ENCODE measurements around the gene C2orf80.
A peak's percentile ranks its signal among the peaks of the same experiment; 100 is the strongest.
"Not testable (repeated sequence)": the region's sequence is repeated elsewhere in the genome, so short reads cannot be mapped to it uniquely, and the experiment has no call there.

C2orf80 gene

DNA sequence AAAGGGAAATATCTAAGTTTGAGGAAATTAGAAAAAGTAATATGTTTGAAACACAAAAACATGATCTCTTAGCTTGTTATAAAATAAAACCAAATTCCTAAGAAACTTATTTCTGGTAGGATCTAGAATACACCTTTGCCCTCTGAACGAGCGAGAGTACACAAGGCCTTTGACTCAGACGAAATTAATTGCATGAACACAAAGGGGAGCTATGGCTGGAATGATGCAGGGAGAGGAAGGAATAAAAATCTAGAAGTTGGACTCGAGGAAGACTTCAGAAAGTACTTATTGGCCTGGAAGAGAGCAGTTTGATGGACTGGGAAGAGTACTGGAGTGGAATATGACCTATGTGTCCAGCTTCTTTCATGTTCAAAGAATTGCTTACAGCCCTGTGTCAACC lies 64.6 kb downstream of the C2orf80 start:
- no peaks in the 10 kb centered on the region for H3K4me1 ChIP-seq (ENCODE audit: control insufficient read depth, low read depth, low read length)
- WGBS (ENCODE audit: extremely low coverage, insufficient coverage, low lambda C conversion rate) = no CpG with 5 or more reads among the region's 4 CpGs

DNA sequence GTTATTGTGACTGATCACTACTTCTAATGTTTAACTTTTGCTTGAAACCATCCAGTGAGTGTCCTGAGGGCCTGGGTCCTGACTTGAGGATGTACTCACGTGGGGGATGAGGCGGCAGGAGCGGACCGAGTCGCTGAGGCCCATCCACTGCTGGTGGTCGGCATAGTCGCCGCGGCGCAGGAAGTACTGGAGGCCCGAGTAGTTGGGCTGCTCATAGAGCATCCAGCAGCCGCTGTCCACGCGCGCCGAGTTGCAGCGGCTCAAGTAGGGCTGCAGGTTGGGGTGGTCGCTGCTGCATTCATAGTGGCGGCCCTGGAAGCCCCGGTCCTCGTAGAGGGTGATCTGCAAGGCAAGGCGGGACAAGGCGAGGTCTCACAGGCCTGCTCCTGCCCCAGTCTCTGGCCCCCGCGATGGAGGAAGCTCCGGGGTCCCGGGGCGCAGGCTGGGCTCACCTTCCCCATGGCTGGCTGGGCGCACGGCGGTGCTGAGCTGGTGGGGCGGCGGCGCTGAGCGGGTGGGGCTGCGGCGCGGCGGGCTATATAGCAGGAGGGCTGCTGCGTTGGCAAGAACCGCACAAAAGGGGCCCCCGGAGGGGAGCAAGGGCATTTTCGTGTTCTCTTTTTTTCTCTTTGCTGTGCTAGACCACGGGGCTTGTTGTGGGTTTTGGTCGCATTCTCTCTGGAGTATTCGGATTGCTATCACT lies 65.7 kb downstream of the C2orf80 start, which contains the start of gene CRYGD:
CRYGD (minus strand) TSS at position 512 of the 703 bp plus-strand sequence; CDS start at position 461, 51 bp downstream.
- H3K18ac ChIP-seq (ENCODE audit: low read length); H4K5ac ChIP-seq (ENCODE audit: low read length); H2BK5ac ChIP-seq (ENCODE audit: low read length); H3K23ac ChIP-seq (ENCODE audit: low read length); H3K4me1 ChIP-seq (ENCODE audit: control insufficient read depth, low read depth, low read length); H4K8ac ChIP-seq (ENCODE audit: low read depth, low read length); H3K9ac ChIP-seq (ENCODE audit: low read length); H3K79me1 ChIP-seq (ENCODE audit: low read length); H2BK15ac ChIP-seq (replicated peaks; ENCODE audit: low read depth); H2BK120ac ChIP-seq (ENCODE audit: low read depth, low read length); DNase-seq; H3K79me2 ChIP-seq (ENCODE audit: control insufficient read depth, insufficient read depth, low read length); H3K27me3 ChIP-seq (ENCODE audit: insufficient read depth, low read length, poor library complexity); H2AK5ac ChIP-seq (ENCODE audit: low read length); H3K4me2 ChIP-seq (ENCODE audit: low read length); H3K4me3 ChIP-seq (ENCODE audit: low read length); H3K36me3 ChIP-seq (ENCODE audit: control insufficient read depth, insufficient read depth, low read length); H3K27ac ChIP-seq (ENCODE audit: low read depth, low read length); H3K4ac ChIP-seq (ENCODE audit: low read depth, low read length): not testable (repeated sequence)
- WGBS (ENCODE audit: extremely low coverage, insufficient coverage, low lambda C conversion rate) = no CpG with 5 or more reads among the region's 46 CpGs
- peak within 1 kb of the TSS; percentile 69 for H3K56ac ChIP-seq (ENCODE audit: low read length)

More for the DNA sequence above, 64.6 kb downstream of the C2orf80 start:
- H2BK5ac ChIP-seq (ENCODE audit: low read length) = no peak overlapping the region
- H2BK15ac ChIP-seq (replicated peaks; ENCODE audit: low read depth) = no peak overlapping the region
- no peak overlapping the region for H2AK5ac ChIP-seq (ENCODE audit: low read length)
- no peak overlapping the region for H3K23ac ChIP-seq (ENCODE audit: low read length)
- H3K79me1 ChIP-seq (ENCODE audit: low read length) = no peaks in the 10 kb centered on the region
- no peaks in the 10 kb centered on the region for H3K79me2 ChIP-seq (ENCODE audit: control insufficient read depth, insufficient read depth, low read length)
- no peak overlapping the region for H3K18ac ChIP-seq (ENCODE audit: low read length)
- no peak overlapping the region for H3K27ac ChIP-seq (ENCODE audit: low read depth, low read length)
- no peak overlapping the region for H4K8ac ChIP-seq (ENCODE audit: low read depth, low read length)
- no peak overlapping the region for H4K5ac ChIP-seq (ENCODE audit: low read length)
- no peaks in the 10 kb centered on the region for H3K27me3 ChIP-seq (ENCODE audit: insufficient read depth, low read length, poor library complexity)
- H3K9ac ChIP-seq (ENCODE audit: low read length) = no peak overlapping the region
- no peak overlapping the region for H3K4me3 ChIP-seq (ENCODE audit: low read length)
- no peaks in the 10 kb centered on the region for H3K36me3 ChIP-seq (ENCODE audit: control insufficient read depth, insufficient read depth, low read length)
- no peak overlapping the region for H2BK120ac ChIP-seq (ENCODE audit: low read depth, low read length)
- no peak overlapping the region for H3K56ac ChIP-seq (ENCODE audit: low read length)
- no peak for DNase-seq
- H3K4ac ChIP-seq (ENCODE audit: low read depth, low read length) = no peak overlapping the region
- H3K4me2 ChIP-seq (ENCODE audit: low read length) = no peak overlapping the region

DNA sequence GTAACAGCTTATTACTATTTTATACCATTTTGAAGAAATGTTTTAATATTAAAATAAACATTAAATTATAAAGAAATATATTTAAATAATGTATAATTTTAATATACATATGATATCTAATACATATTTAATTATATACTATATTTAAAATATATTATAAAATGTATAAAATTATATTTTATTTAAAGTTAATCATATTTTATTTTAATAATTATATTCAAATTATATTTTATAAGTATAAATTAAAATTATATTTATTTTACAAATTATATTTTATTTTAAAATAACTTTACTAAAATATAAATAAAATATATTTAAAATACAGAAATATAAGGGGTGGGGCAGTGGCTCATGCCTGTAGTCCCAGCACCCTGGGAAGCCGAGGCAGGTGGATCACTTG lies 67.6 kb downstream of the C2orf80 start:
- no CpG with 5 or more reads among the region's 1 CpG for WGBS (ENCODE audit: extremely low coverage, insufficient coverage, low lambda C conversion rate)
- H3K79me2 ChIP-seq (ENCODE audit: control insufficient read depth, insufficient read depth, low read length) = no peaks in the 10 kb centered on the region
- no peaks in the 10 kb centered on the region for H3K79me1 ChIP-seq (ENCODE audit: low read length)
- no peak overlapping the region for H2BK120ac ChIP-seq (ENCODE audit: low read depth, low read length)
- no peak overlapping the region for H3K18ac ChIP-seq (ENCODE audit: low read length)
- no peaks in the 10 kb centered on the region for H3K4me1 ChIP-seq (ENCODE audit: control insufficient read depth, low read depth, low read length)
- no peak overlapping the region for H3K23ac ChIP-seq (ENCODE audit: low read length)
- no peak overlapping the region for H2BK15ac ChIP-seq (replicated peaks; ENCODE audit: low read depth)
- H4K5ac ChIP-seq (ENCODE audit: low read length) = no peak overlapping the region
- H3K4me2 ChIP-seq (ENCODE audit: low read length) = no peak overlapping the region
- no peak overlapping the region for H3K4ac ChIP-seq (ENCODE audit: low read depth, low read length)
- no peak overlapping the region for H2AK5ac ChIP-seq (ENCODE audit: low read length)
- no peak overlapping the region for H4K8ac ChIP-seq (ENCODE audit: low read depth, low read length)
- no peak for DNase-seq
- no peak overlapping the region for H3K9ac ChIP-seq (ENCODE audit: low read length)
- no peak overlapping the region for H3K56ac ChIP-seq (ENCODE audit: low read length)
- H2BK5ac ChIP-seq (ENCODE audit: low read length) = no peak overlapping the region
- H3K27me3 ChIP-seq (ENCODE audit: insufficient read depth, low read length, poor library complexity) = no peaks in the 10 kb centered on the region
- H3K36me3 ChIP-seq (ENCODE audit: control insufficient read depth, insufficient read depth, low read length) = no peaks in the 10 kb centered on the region
- no peak overlapping the region for H3K4me3 ChIP-seq (ENCODE audit: low read length)
- H3K27ac ChIP-seq (ENCODE audit: low read depth, low read length) = no peak overlapping the region

DNA sequence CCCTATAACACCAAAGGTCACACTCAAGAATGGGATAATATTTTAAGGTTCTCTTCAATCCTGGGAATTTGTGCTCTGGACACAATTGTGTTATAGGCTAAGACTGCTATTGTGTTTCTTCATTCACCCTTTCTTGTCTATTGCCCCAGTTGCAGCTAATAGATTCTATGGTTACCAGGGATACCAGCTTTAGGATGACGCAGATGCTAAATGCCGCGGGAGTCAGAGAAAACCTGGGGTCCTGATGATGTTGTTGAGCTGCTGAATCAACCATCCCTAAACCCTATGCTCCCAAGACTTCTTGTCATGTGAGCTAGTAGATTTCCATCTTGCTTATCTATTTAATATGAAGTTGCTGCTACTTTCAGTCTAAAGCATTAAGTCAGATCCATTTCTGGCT lies 70.9 kb downstream of the C2orf80 start:
- no peaks in the 10 kb centered on the region for H3K27me3 ChIP-seq (ENCODE audit: insufficient read depth, low read length, poor library complexity)
- H3K4ac ChIP-seq (ENCODE audit: low read depth, low read length) = no peak overlapping the region
- WGBS (ENCODE audit: extremely low coverage, insufficient coverage, low lambda C conversion rate) = no CpG with 5 or more reads among the region's 3 CpGs
- H3K4me3 ChIP-seq (ENCODE audit: low read length) = no peak overlapping the region
- no peaks in the 10 kb centered on the region for H3K79me2 ChIP-seq (ENCODE audit: control insufficient read depth, insufficient read depth, low read length)
- no peak overlapping the region for H3K18ac ChIP-seq (ENCODE audit: low read length)
- no peak overlapping the region for H2BK120ac ChIP-seq (ENCODE audit: low read depth, low read length)
- no peak overlapping the region for H3K56ac ChIP-seq (ENCODE audit: low read length)
- no peak overlapping the region for H3K23ac ChIP-seq (ENCODE audit: low read length)
- no peak overlapping the region for H3K27ac ChIP-seq (ENCODE audit: low read depth, low read length)
- H4K8ac ChIP-seq (ENCODE audit: low read depth, low read length) = no peak overlapping the region
- H3K4me1 ChIP-seq (ENCODE audit: control insufficient read depth, low read depth, low read length) = no peaks in the 10 kb centered on the region
- no peak overlapping the region for H3K4me2 ChIP-seq (ENCODE audit: low read length)
- H3K36me3 ChIP-seq (ENCODE audit: control insufficient read depth, insufficient read depth, low read length) = no peaks in the 10 kb centered on the region
- DNase-seq = no peak
- H3K9ac ChIP-seq (ENCODE audit: low read length) = no peak overlapping the region
- no peak overlapping the region for H2AK5ac ChIP-seq (ENCODE audit: low read length)
- no peak overlapping the region for H4K5ac ChIP-seq (ENCODE audit: low read length)
- H3K79me1 ChIP-seq (ENCODE audit: low read length) = no peaks in the 10 kb centered on the region
- H2BK5ac ChIP-seq (ENCODE audit: low read length) = no peak overlapping the region
- no peak overlapping the region for H2BK15ac ChIP-seq (replicated peaks; ENCODE audit: low read depth)

DNA sequence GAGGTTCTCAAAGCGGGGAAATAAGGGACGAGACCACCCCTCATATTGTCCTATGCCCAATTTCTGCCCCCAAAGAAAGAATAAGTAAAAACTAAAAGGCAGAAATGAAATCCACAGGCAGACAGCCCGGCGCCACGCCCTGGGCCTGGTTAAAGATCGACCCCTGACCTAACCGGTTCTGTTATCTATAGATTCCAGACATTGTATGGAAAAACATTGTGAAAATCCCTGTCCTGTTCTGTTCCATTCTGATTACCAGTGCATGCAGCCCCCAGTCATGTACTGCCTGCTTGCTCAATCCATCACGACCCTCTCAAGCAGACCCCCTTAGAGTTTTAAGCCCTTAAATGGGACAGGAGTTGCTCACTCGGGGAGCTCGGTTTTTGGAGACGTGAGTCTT lies 72.4 kb downstream of the C2orf80 start:
- not testable (repeated sequence) for H3K79me2 ChIP-seq (ENCODE audit: control insufficient read depth, insufficient read depth, low read length); H3K18ac ChIP-seq (ENCODE audit: low read length); H2BK15ac ChIP-seq (replicated peaks; ENCODE audit: low read depth); H3K23ac ChIP-seq (ENCODE audit: low read length); H3K4me2 ChIP-seq (ENCODE audit: low read length); H3K4me1 ChIP-seq (ENCODE audit: control insufficient read depth, low read depth, low read length); H3K9ac ChIP-seq (ENCODE audit: low read length); H3K27ac ChIP-seq (ENCODE audit: low read depth, low read length); H3K79me1 ChIP-seq (ENCODE audit: low read length); H2BK120ac ChIP-seq (ENCODE audit: low read depth, low read length); H3K27me3 ChIP-seq (ENCODE audit: insufficient read depth, low read length, poor library complexity); H3K36me3 ChIP-seq (ENCODE audit: control insufficient read depth, insufficient read depth, low read length); DNase-seq; H3K4ac ChIP-seq (ENCODE audit: low read depth, low read length); H2AK5ac ChIP-seq (ENCODE audit: low read length); H4K8ac ChIP-seq (ENCODE audit: low read depth, low read length); H2BK5ac ChIP-seq (ENCODE audit: low read length); H4K5ac ChIP-seq (ENCODE audit: low read length); H3K4me3 ChIP-seq (ENCODE audit: low read length); H3K56ac ChIP-seq (ENCODE audit: low read length)
- no CpG with 5 or more reads among the region's 11 CpGs for WGBS (ENCODE audit: extremely low coverage, insufficient coverage, low lambda C conversion rate)

Data from mesendoderm (in vitro differentiated cells).